Measurements from ENCODE around the gene FTSJ3.

GRCh38 chr17:63820963-63821561 is 6.4 kb downstream of the FTSJ3 start:
- no peak for TF ChIP-seq CTCF (IDR thresholded peaks at IDR 0.05; ENCODE audit: insufficient read depth, low read depth, low read length)
- no peak for TF ChIP-seq EZH2 (IDR thresholded peaks at IDR 0.05; ENCODE audit: insufficient read depth, low read length)

Data from astrocyte (in vitro differentiated cells and primary cell).